Measurements from ENCODE around the gene CHN1.

Gene CHN1

GRCh38 chr2:174797781-174798276 is 207.4 kb downstream of the CHN1 start:
- no CpG with 5 or more reads among the region's 1 CpG for WGBS
- Histone ChIP-seq H3K18ac (ENCODE audit: low read depth in 1 of 2, low read length in 2 of 2) (no peak overlapping the region), H3K23ac (ENCODE audit: low read length in 2 of 2) (no peak overlapping the region), H3K27ac (ENCODE audit: low read length, poor library complexity, severe bottlenecking) (peak overlapping the region; percentile 44), H3K9ac (ENCODE audit: low read length) (peak overlapping the region; percentile 15), H2AK5ac (ENCODE audit: low read length, severe bottlenecking) (no peak overlapping the region), H3K36me3 (ENCODE audit: control insufficient read depth in 1 of 2, insufficient read depth in 2 of 2, low read depth in 1 of 2, low read length in 2 of 2) (no peaks in the 10 kb centered on the region), H2BK120ac (ENCODE audit: low read depth, low read length) (no peak overlapping the region), H2BK15ac (ENCODE audit: low read depth, poor library complexity, severe bottlenecking) (no peak overlapping the region), H2AFZ (ENCODE audit: low read depth, low read length) (no peak overlapping the region), H3K4ac (ENCODE audit: low read depth in 1 of 2, low read length in 2 of 2) (no peak overlapping the region), H2BK5ac (ENCODE audit: low read depth, low read length, poor library complexity, severe bottlenecking) (no peak overlapping the region), H2BK12ac (ENCODE audit: low read length in 2 of 2) (no peak overlapping the region), H4K91ac (ENCODE audit: low read length) (no peak overlapping the region), H3K4me3 (ENCODE audit: insufficient read depth in 1 of 2, low read depth in 1 of 2, low read length in 2 of 2) (no peak overlapping the region), H3K14ac (ENCODE audit: low read length in 2 of 2) (no peak overlapping the region), H3K27me3 (ENCODE audit: control insufficient read depth in 1 of 2, insufficient read depth in 1 of 2, low read length in 2 of 2) (no peaks in the 10 kb centered on the region), H3K4me1 (ENCODE audit: control insufficient read depth, insufficient read depth, low read depth, low read length) (peaks cover 3% of the 10 kb centered on the region), H3K9me3 (ENCODE audit: control insufficient read depth, low read length) (no peaks in the 10 kb centered on the region), H3K79me1 (replicated peaks; ENCODE audit: low read length, poor library complexity, severe bottlenecking) (no peaks in the 10 kb centered on the region), H4K8ac (ENCODE audit: low read length) (no peak overlapping the region), H3K4me2 (ENCODE audit: low read length, poor library complexity, severe bottlenecking) (no peak overlapping the region)
- no peak for DNase-seq

DNA sequence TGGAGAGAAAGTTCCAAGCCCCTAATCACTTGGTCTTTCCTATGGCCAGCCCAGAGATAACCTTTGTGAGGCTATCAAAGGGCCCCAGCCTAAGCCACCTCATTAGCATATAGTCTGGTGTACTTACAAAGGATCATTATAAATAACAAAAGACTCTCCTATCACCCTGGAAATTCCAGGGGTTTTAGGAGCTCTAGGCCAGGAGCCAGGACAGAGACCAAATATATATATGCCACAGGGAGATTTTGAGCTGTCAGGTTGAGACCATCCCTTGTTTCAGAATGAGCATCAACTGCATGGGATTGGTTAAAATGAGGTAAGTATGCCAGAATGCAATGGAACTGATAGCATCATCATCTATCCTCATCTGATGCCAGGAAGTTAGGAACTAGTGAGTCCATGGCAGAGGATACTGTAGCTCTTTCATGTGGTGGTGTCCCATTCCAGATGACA is 208.8 kb downstream of the CHN1 start:
- Histone ChIP-seq H4K91ac (ENCODE audit: low read length) (no peak overlapping the region), H2BK15ac (ENCODE audit: low read depth, poor library complexity, severe bottlenecking) (no peak overlapping the region), H3K4me2 (ENCODE audit: low read length, poor library complexity, severe bottlenecking) (no peak overlapping the region), H3K27ac (ENCODE audit: low read length, poor library complexity, severe bottlenecking) (no peak overlapping the region), H2AFZ (ENCODE audit: low read depth, low read length) (no peak overlapping the region), H3K23ac (ENCODE audit: low read length in 2 of 2) (no peak overlapping the region), H3K4ac (ENCODE audit: low read depth in 1 of 2, low read length in 2 of 2) (no peak overlapping the region), H2BK12ac (ENCODE audit: low read length in 2 of 2) (no peak overlapping the region), H3K36me3 (ENCODE audit: control insufficient read depth in 1 of 2, insufficient read depth in 2 of 2, low read depth in 1 of 2, low read length in 2 of 2) (no peaks in the 10 kb centered on the region), H2AK5ac (ENCODE audit: low read length, severe bottlenecking) (peak overlapping the region; percentile 66), H3K18ac (ENCODE audit: low read depth in 1 of 2, low read length in 2 of 2) (no peak overlapping the region), H2BK120ac (ENCODE audit: low read depth, low read length) (no peak overlapping the region), H2BK5ac (ENCODE audit: low read depth, low read length, poor library complexity, severe bottlenecking) (no peak overlapping the region), H3K27me3 (ENCODE audit: control insufficient read depth in 1 of 2, insufficient read depth in 1 of 2, low read length in 2 of 2) (no peaks in the 10 kb centered on the region), H3K4me3 (ENCODE audit: insufficient read depth in 1 of 2, low read depth in 1 of 2, low read length in 2 of 2) (no peak overlapping the region), H4K8ac (ENCODE audit: low read length) (no peak overlapping the region), H3K4me1 (ENCODE audit: control insufficient read depth, insufficient read depth, low read depth, low read length) (peaks cover 3% of the 10 kb centered on the region), H3K14ac (ENCODE audit: low read length in 2 of 2) (no peak overlapping the region), H3K9me3 (ENCODE audit: control insufficient read depth, low read length) (no peaks in the 10 kb centered on the region), H3K79me1 (replicated peaks; ENCODE audit: low read length, poor library complexity, severe bottlenecking) (no peaks in the 10 kb centered on the region), H3K9ac (ENCODE audit: low read length) (no peak overlapping the region)
- DNase-seq: no peak

- no peak for DNase-seq
- Histone ChIP-seq H2AFZ (ENCODE audit: low read depth, low read length) (no peak overlapping the region), H2BK120ac (ENCODE audit: low read depth, low read length) (no peak overlapping the region), H3K4ac (ENCODE audit: low read depth in 1 of 2, low read length in 2 of 2) (no peak overlapping the region), H3K9ac (ENCODE audit: low read length) (peak overlapping the region; percentile 26), H2BK12ac (ENCODE audit: low read length in 2 of 2) (no peak overlapping the region), H4K8ac (ENCODE audit: low read length) (no peak overlapping the region), H2BK15ac (ENCODE audit: low read depth, poor library complexity, severe bottlenecking) (no peak overlapping the region), H3K4me3 (ENCODE audit: insufficient read depth in 1 of 2, low read depth in 1 of 2, low read length in 2 of 2) (no peak overlapping the region), H3K4me1 (ENCODE audit: control insufficient read depth, insufficient read depth, low read depth, low read length) (peaks cover 3% of the 10 kb centered on the region), H3K14ac (ENCODE audit: low read length in 2 of 2) (no peak overlapping the region), H3K79me1 (replicated peaks; ENCODE audit: low read length, poor library complexity, severe bottlenecking) (no peaks in the 10 kb centered on the region), H3K4me2 (ENCODE audit: low read length, poor library complexity, severe bottlenecking) (no peak overlapping the region), H3K18ac (ENCODE audit: low read depth in 1 of 2, low read length in 2 of 2) (no peak overlapping the region), H3K36me3 (ENCODE audit: control insufficient read depth in 1 of 2, insufficient read depth in 2 of 2, low read depth in 1 of 2, low read length in 2 of 2) (no peaks in the 10 kb centered on the region), H4K91ac (ENCODE audit: low read length) (no peak overlapping the region), H3K27me3 (ENCODE audit: control insufficient read depth in 1 of 2, insufficient read depth in 1 of 2, low read length in 2 of 2) (no peaks in the 10 kb centered on the region), H3K23ac (ENCODE audit: low read length in 2 of 2) (no peak overlapping the region), H2BK5ac (ENCODE audit: low read depth, low read length, poor library complexity, severe bottlenecking) (no peak overlapping the region), H2AK5ac (ENCODE audit: low read length, severe bottlenecking) (no peak overlapping the region), H3K27ac (ENCODE audit: low read length, poor library complexity, severe bottlenecking) (no peak overlapping the region), H3K9me3 (ENCODE audit: control insufficient read depth, low read length) (no peaks in the 10 kb centered on the region)
- no CpG with 5 or more reads among the region's 3 CpGs for WGBS
Observed at GRCh38 chr2:174794851-174795374, 210.3 kb downstream of the CHN1 start.

- Histone ChIP-seq H3K4ac (ENCODE audit: low read depth in 1 of 2, low read length in 2 of 2) (no peak overlapping the region), H4K8ac (ENCODE audit: low read length) (no peak overlapping the region), H2BK120ac (ENCODE audit: low read depth, low read length) (no peak overlapping the region), H4K91ac (ENCODE audit: low read length) (no peak overlapping the region), H3K36me3 (ENCODE audit: control insufficient read depth in 1 of 2, insufficient read depth in 2 of 2, low read depth in 1 of 2, low read length in 2 of 2) (no peaks in the 10 kb centered on the region), H3K27me3 (ENCODE audit: control insufficient read depth in 1 of 2, insufficient read depth in 1 of 2, low read length in 2 of 2) (no peaks in the 10 kb centered on the region), H3K79me1 (replicated peaks; ENCODE audit: low read length, poor library complexity, severe bottlenecking) (no peaks in the 10 kb centered on the region), H2BK15ac (ENCODE audit: low read depth, poor library complexity, severe bottlenecking) (no peak overlapping the region), H3K4me2 (ENCODE audit: low read length, poor library complexity, severe bottlenecking) (no peak overlapping the region), H3K9ac (ENCODE audit: low read length) (no peak overlapping the region), H3K4me3 (ENCODE audit: insufficient read depth in 1 of 2, low read depth in 1 of 2, low read length in 2 of 2) (no peak overlapping the region), H3K18ac (ENCODE audit: low read depth in 1 of 2, low read length in 2 of 2) (no peak overlapping the region), H2AFZ (ENCODE audit: low read depth, low read length) (no peak overlapping the region), H2AK5ac (ENCODE audit: low read length, severe bottlenecking) (no peak overlapping the region), H3K27ac (ENCODE audit: low read length, poor library complexity, severe bottlenecking) (no peak overlapping the region), H3K23ac (ENCODE audit: low read length in 2 of 2) (no peak overlapping the region), H2BK5ac (ENCODE audit: low read depth, low read length, poor library complexity, severe bottlenecking) (no peak overlapping the region), H3K9me3 (ENCODE audit: control insufficient read depth, low read length) (no peaks in the 10 kb centered on the region), H3K14ac (ENCODE audit: low read length in 2 of 2) (no peak overlapping the region), H3K4me1 (ENCODE audit: control insufficient read depth, insufficient read depth, low read depth, low read length) (peaks cover 11% of the 10 kb centered on the region), H2BK12ac (ENCODE audit: low read length in 2 of 2) (no peak overlapping the region)
- no peak for DNase-seq
- WGBS: 90% methylated on average over 6 of the region's 7 CpGs
Observed at GRCh38 chr2:174792309-174793025, 212.7 kb downstream of the CHN1 start.
